ENCODE data around the gene PTMA.

Gene PTMA

GRCh38 chr2:231679908-231680284, 28.4 kb upstream of the PTMA start:
- TF ChIP-seq CTCF (IDR thresholded peaks at IDR 0.05; ENCODE audit: extremely low read depth, missing control alignments), result no peak
- DNase-seq (ENCODE audit: low spot score), result peak; percentile 63

- TF ChIP-seq CTCF (IDR thresholded peaks at IDR 0.05; ENCODE audit: extremely low read depth, missing control alignments), result no peak
Measured at GRCh38 chr2:231680285-231680991, 27.9 kb upstream of the PTMA start.

GRCh38 chr2:231680992-231681852, 27.1 kb upstream of the PTMA start:
- no peak for TF ChIP-seq CTCF (IDR thresholded peaks at IDR 0.05; ENCODE audit: extremely low read depth, missing control alignments)
- peak; percentile 98 for DNase-seq (ENCODE audit: low spot score)

More at GRCh38 chr2:231680285-231680991, 27.9 kb upstream of the PTMA start:
- DNase-seq (ENCODE audit: low spot score), result no peak

GRCh38 chr2:231682603-231683291, 25.6 kb upstream of the PTMA start:
- TF ChIP-seq CTCF (IDR thresholded peaks at IDR 0.05; ENCODE audit: extremely low read depth, missing control alignments), result no peak
- no peak for DNase-seq (ENCODE audit: low spot score)

GRCh38 chr2:231683292-231684235, 24.8 kb upstream of the PTMA start:
- DNase-seq (ENCODE audit: low spot score), result no peak
- no peak for TF ChIP-seq CTCF (IDR thresholded peaks at IDR 0.05; ENCODE audit: extremely low read depth, missing control alignments)

GRCh38 chr2:231684314-231685223, 23.8 kb upstream of the PTMA start:
- no peak for TF ChIP-seq CTCF (IDR thresholded peaks at IDR 0.05; ENCODE audit: extremely low read depth, missing control alignments)
- no peak for DNase-seq (ENCODE audit: low spot score)
